Smooth muscle cell (in vitro differentiated cells): ENCODE measurements around the gene SPAG9. TPM values are rescaled to one million over a fixed set of nuclear protein-coding genes. Genes with fewer than 3 reads are reported as not detected.
A peak's percentile ranks its signal among the peaks of the same experiment; 100 is the strongest.

ENCODE experiments used
- DNase-seq: peaks from one replicate; lab custom pipeline; 2025; ENCODE audit not compliant: unreplicated experiment; lab: John Stamatoyannopoulos, UW
- H2AFZ ChIP-seq: fragments of 200-600 bp; sonication (generic); 2 replicates; pipeline ENCODE4 v1.6.0; 2016; ENCODE audit warnings: antibody characterized with exemption, low read depth, mild to moderate bottlenecking
- H3F3A ChIP-seq: fragments of 200-600 bp; sonication (generic); 2 replicates; pipeline ENCODE4 v1.6.0; 2017; ENCODE audit warnings: antibody characterized with exemption, low read depth
- H3K27ac ChIP-seq: fragments of 200-600 bp; sonication (generic); 2 replicates; pipeline ENCODE4 v1.5.1; 2016; ENCODE audit warnings: low read depth, mild to moderate bottlenecking
- H3K27me3 ChIP-seq: fragments of 200-600 bp; sonication (generic); 2 replicates; pipeline ENCODE4 v1.6.1; 2016; ENCODE audit warnings: low read depth, mild to moderate bottlenecking
- H3K36me3 ChIP-seq: fragments of 200-600 bp; sonication (generic); 2 replicates; pipeline ENCODE4 v1.5.1; 2016; ENCODE audit warnings: low read depth
- H3K4me1 ChIP-seq: fragments of 200-600 bp; sonication (generic); 2 replicates; pipeline ENCODE4 v1.5.1; 2016; ENCODE audit warnings: low read depth
- H3K4me2 ChIP-seq: fragments of 200-600 bp; sonication (generic); 2 replicates; pipeline ENCODE4 v1.6.0; 2016; ENCODE audit warnings: mild to moderate bottlenecking
- H3K4me3 ChIP-seq: fragments of 200-600 bp; sonication (generic); 2 replicates; pipeline ENCODE4 v1.5.1; 2016; ENCODE audit warnings: mild to moderate bottlenecking
- H3K79me2 ChIP-seq: fragments of 200-600 bp; sonication (generic); 2 replicates; pipeline ENCODE4 v1.6.0; 2016; ENCODE audit warnings: low read depth, mild to moderate bottlenecking
- H3K9ac ChIP-seq: fragments of 200-600 bp; sonication (generic); 2 replicates; pipeline ENCODE4 v1.6.0; 2016; ENCODE audit warnings: low read depth
- H3K9me3 ChIP-seq: fragments of 200-600 bp; sonication (generic); replicated peaks from 2 replicates; pipeline ENCODE4 v1.5.1; 2016; ENCODE audit warnings: low read depth
- H4K20me1 ChIP-seq: fragments of 200-600 bp; sonication (generic); 2 replicates; pipeline ENCODE4 v1.6.0; 2016; ENCODE audit warnings: low read depth
- CTCF ChIP-seq: fragments of 200-600 bp; sonication (generic); IDR thresholded peaks from 2 replicates; pipeline ENCODE4 v1.5.1; 2017; ENCODE audit warnings: borderline replicate concordance, mild to moderate bottlenecking, antibody characterized with exemption; ENCODE audit not compliant: insufficient read depth, poor library complexity, severe bottlenecking
- WGBS: methylation state at CpG from one replicate; pipeline ENCODE4 v1.1.7; 2016; ENCODE audit warnings: low lambda C conversion rate; 5-methylcytosine and 5-hydroxymethylcytosine counted together
- polyA plus RNA-seq: library from polyadenylated mRNA; unstranded; fragments of >200 nt; fragmentation: Nextera tagmentation; extraction: Ambion mirVana; gene quantifications from 2 replicates; pipeline ENCODE4 v1.2.1, GENCODE V29; 2016
- total RNA-seq: library from RNA; depleted of rRNA; stranded (reverse); fragments of >200 nt; gene quantifications from 2 replicates; pipeline ENCODE4 v1.2.3, GENCODE V29; 2014

SPAG9 gene
- total and polyA plus RNA-seq, 2 experiments from 2014 or later = 29.1 to 64.8 TPM

- no peaks in the 10 kb centered on the region for H4K20me1 ChIP-seq
- DNase-seq = peak; percentile 48
- no peaks in the 10 kb centered on the region for H3K27me3 ChIP-seq
- no peaks in the 10 kb centered on the region for H3K79me2 ChIP-seq
- no peaks in the 10 kb centered on the region for H3F3A ChIP-seq
- peak overlapping the region; percentile 32 for H3K9ac ChIP-seq
- H3K36me3 ChIP-seq = no peaks in the 10 kb centered on the region
- H3K4me2 ChIP-seq = peak overlapping the region; percentile 48
- no peaks in the 10 kb centered on the region for H3K9me3 ChIP-seq
- H3K4me3 ChIP-seq = no peak overlapping the region
- no peak overlapping the region for H2AFZ ChIP-seq
- peak; percentile 52 for TF ChIP-seq CTCF
- H3K27ac ChIP-seq = peak overlapping the region; percentile 85
- peaks cover 31% of the 10 kb centered on the region for H3K4me1 ChIP-seq
- WGBS = 26% methylated on average over 25 of the region's 26 CpGs
Measured at GRCh38 chr17:50949989-50950877, 170.4 kb downstream of the SPAG9 start.

GRCh38 chr17:50949128-50949988 is 171.3 kb downstream of the SPAG9 start:
- Histone ChIP-seq H3K79me2 (no peaks in the 10 kb centered on the region), H3K36me3 (no peaks in the 10 kb centered on the region), H3K27me3 (no peaks in the 10 kb centered on the region), H3F3A (no peaks in the 10 kb centered on the region), H3K4me3 (no peak overlapping the region), H4K20me1 (no peaks in the 10 kb centered on the region), H3K9me3 (no peaks in the 10 kb centered on the region), H2AFZ (no peak overlapping the region), H3K4me2 (peak overlapping the region; percentile 22), H3K27ac (peak overlapping the region; percentile 85), H3K4me1 (peaks cover 33% of the 10 kb centered on the region), H3K9ac (peak overlapping the region; percentile 32)
- no peak for TF ChIP-seq CTCF
- 87% methylated on average over 21 of the region's 21 CpGs for WGBS
- no peak for DNase-seq

GRCh38 chr17:50948711-50949110 is 172.0 kb downstream of the SPAG9 start:
- Histone ChIP-seq H3F3A (no peaks in the 10 kb centered on the region), H3K79me2 (no peaks in the 10 kb centered on the region), H3K27me3 (no peaks in the 10 kb centered on the region), H3K4me1 (peaks cover 32% of the 10 kb centered on the region), H3K27ac (peak overlapping the region; percentile 85), H3K4me2 (no peak overlapping the region), H3K36me3 (no peaks in the 10 kb centered on the region), H3K9me3 (no peaks in the 10 kb centered on the region), H4K20me1 (no peaks in the 10 kb centered on the region), H2AFZ (no peak overlapping the region), H3K4me3 (no peak overlapping the region), H3K9ac (no peak overlapping the region)
- DNase-seq = no peak
- TF ChIP-seq CTCF = no peak
- 97% methylated on average over 13 of the region's 13 CpGs for WGBS
